Hepatocyte (in vitro differentiated cells): ENCODE measurements around the gene BOD1. TPM values are rescaled to one million over a fixed set of nuclear protein-coding genes. Genes with fewer than 3 reads are reported as not detected.

Experiments
- DNase-seq: peaks from one replicate; pipeline ENCODE4 v3.0.0-alpha.2; 2016; ENCODE audit warnings: low spot score
- H2AFZ ChIP-seq: fragments of 200-600 bp; sonication (generic); 2 replicates; pipeline ENCODE4 v1.6.0; 2016; ENCODE audit warnings: antibody characterized with exemption, mild to moderate bottlenecking
- H3K27ac ChIP-seq: fragments of 200-600 bp; sonication (generic); 2 replicates; pipeline ENCODE4 v1.5.1; 2016; ENCODE audit warnings: mild to moderate bottlenecking
- H3K27me3 ChIP-seq: fragments of 200-600 bp; sonication (generic); 2 replicates; pipeline ENCODE4 v1.6.1; 2016
- H3K36me3 ChIP-seq: fragments of 200-600 bp; sonication (generic); replicated peaks from 2 replicates; pipeline ENCODE4 v1.5.1; 2016; ENCODE audit warnings: low read depth; ENCODE audit not compliant: insufficient read depth
- H3K4me1 ChIP-seq: fragments of 200-600 bp; sonication (generic); 2 replicates; pipeline ENCODE4 v1.5.1; 2016; ENCODE audit warnings: mild to moderate bottlenecking, moderate library complexity; ENCODE audit not compliant: insufficient read depth
- H3K4me2 ChIP-seq: fragments of 200-600 bp; sonication (generic); 2 replicates; pipeline ENCODE4 v1.6.0; 2016
- H3K4me3 ChIP-seq: fragments of 200-600 bp; sonication (generic); 2 replicates; pipeline ENCODE4 v1.5.1; 2016; ENCODE audit warnings: mild to moderate bottlenecking
- H3K79me2 ChIP-seq: fragments of 200-600 bp; sonication (generic); 2 replicates; pipeline ENCODE4 v1.6.0; 2017; ENCODE audit warnings: mild to moderate bottlenecking
- H3K9me2 ChIP-seq: fragments of 200-600 bp; sonication (generic); replicated peaks from 2 replicates; pipeline ENCODE4 v1.6.0; 2017; ENCODE audit warnings: mild to moderate bottlenecking; ENCODE audit not compliant: insufficient read depth
- H3K9me3 ChIP-seq: fragments of 200-600 bp; sonication (generic); 2 replicates; pipeline ENCODE4 v1.5.1; 2016; ENCODE audit warnings: low read depth, mild to moderate bottlenecking
- H4K20me1 ChIP-seq: fragments of 200-600 bp; sonication (generic); 2 replicates; pipeline ENCODE4 v1.6.0; 2016; ENCODE audit warnings: mild to moderate bottlenecking; ENCODE audit not compliant: insufficient read depth, poor library complexity, severe bottlenecking
- EZH2 ChIP-seq: fragments of 200-600 bp; sonication (generic); IDR thresholded peaks from 2 replicates; pipeline ENCODE4 v1.6.1; 2016; ENCODE audit warnings: antibody characterized with exemption, mild to moderate bottlenecking, borderline replicate concordance
- EZH2phosphoT487 ChIP-seq: fragments of 200-600 bp; sonication (generic); IDR thresholded peaks from one replicate; pipeline ENCODE4 v1.6.1; 2018; ENCODE audit warnings: antibody characterized with exemption, mild to moderate bottlenecking, low read depth, moderate library complexity; ENCODE audit not compliant: unreplicated experiment, severe bottlenecking
- WGBS: methylation state at CpG from one replicate; pipeline ENCODE4 v1.1.6; 2016; ENCODE audit warnings: low lambda C conversion rate; ENCODE audit errors: missing lambda C conversion rate; 5-methylcytosine and 5-hydroxymethylcytosine counted together
- polyA plus RNA-seq: library from polyadenylated mRNA; unstranded; fragments of >200 nt; fragmentation: Nextera tagmentation; extraction: Ambion mirVana; gene quantifications from 2 replicates; pipeline ENCODE4 v1.2.1, GENCODE V29; 2016
- total RNA-seq: library from RNA; depleted of rRNA; stranded (reverse); fragments of >200 nt; gene quantifications from 2 replicates; pipeline ENCODE4 v1.2.3, GENCODE V29; 2014
- TF ChIP-seq, protein P1 (sequence below): fragments of 200-600 bp; sonication (generic); IDR thresholded peaks from 2 replicates; pipeline ENCODE4 v1.5.1; 2016; ENCODE audit warnings: antibody characterized with exemption, mild to moderate bottlenecking; ENCODE audit not compliant: poor library complexity

BOD1 gene
- total and polyA plus RNA-seq, 2 experiments from 2014 or later: 68.9 to 76.3 TPM

DNA sequence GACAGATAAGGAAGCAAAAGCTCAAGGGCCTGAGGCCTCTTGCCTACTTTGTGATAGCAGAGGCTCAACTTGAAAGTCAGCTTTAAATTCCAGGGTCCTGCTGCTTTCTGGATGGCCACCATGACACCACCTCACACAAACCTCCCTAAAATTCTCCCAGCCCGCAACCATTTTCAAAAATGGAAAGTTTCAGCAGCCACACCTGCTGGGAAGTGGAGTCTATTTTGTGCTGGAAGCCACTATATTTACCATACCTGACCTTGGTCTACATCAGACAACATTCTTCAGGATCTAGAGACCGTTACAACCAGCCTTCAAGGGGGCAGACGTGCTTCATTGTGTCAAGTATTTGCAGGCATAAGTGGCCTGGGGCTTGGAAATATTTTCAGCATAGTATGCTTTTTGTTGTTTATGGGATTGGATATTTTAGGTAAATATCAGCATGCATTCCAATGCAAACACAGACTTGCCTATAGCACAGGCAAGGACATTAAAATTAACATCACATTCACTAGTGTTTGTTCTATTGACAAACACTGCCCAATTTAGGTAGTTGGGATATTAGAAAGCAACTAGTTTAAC, 50.9 kb downstream of the BOD1 start:
- Histone ChIP-seq H3K4me1 (no peaks in the 10 kb centered on the region), H2AFZ (no peak overlapping the region), H3K9me2 (no peaks in the 10 kb centered on the region), H3K27me3 (no peaks in the 10 kb centered on the region), H3K4me2 (no peak overlapping the region), H4K20me1 (no peaks in the 10 kb centered on the region), H3K27ac (no peak overlapping the region), H3K79me2 (no peaks in the 10 kb centered on the region), H3K36me3 (no peaks in the 10 kb centered on the region), H3K9me3 (no peaks in the 10 kb centered on the region), H3K4me3 (no peak overlapping the region)
- TF ChIP-seq EZH2phosphoT487 (no peak), EZH2 (no peak)
- TF ChIP-seq, protein P1, sequence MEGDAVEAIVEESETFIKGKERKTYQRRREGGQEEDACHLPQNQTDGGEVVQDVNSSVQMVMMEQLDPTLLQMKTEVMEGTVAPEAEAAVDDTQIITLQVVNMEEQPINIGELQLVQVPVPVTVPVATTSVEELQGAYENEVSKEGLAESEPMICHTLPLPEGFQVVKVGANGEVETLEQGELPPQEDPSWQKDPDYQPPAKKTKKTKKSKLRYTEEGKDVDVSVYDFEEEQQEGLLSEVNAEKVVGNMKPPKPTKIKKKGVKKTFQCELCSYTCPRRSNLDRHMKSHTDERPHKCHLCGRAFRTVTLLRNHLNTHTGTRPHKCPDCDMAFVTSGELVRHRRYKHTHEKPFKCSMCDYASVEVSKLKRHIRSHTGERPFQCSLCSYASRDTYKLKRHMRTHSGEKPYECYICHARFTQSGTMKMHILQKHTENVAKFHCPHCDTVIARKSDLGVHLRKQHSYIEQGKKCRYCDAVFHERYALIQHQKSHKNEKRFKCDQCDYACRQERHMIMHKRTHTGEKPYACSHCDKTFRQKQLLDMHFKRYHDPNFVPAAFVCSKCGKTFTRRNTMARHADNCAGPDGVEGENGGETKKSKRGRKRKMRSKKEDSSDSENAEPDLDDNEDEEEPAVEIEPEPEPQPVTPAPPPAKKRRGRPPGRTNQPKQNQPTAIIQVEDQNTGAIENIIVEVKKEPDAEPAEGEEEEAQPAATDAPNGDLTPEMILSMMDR: no peak
- 67% methylated on average over 3 of the region's 3 CpGs for WGBS
- no peak for DNase-seq

DNA sequence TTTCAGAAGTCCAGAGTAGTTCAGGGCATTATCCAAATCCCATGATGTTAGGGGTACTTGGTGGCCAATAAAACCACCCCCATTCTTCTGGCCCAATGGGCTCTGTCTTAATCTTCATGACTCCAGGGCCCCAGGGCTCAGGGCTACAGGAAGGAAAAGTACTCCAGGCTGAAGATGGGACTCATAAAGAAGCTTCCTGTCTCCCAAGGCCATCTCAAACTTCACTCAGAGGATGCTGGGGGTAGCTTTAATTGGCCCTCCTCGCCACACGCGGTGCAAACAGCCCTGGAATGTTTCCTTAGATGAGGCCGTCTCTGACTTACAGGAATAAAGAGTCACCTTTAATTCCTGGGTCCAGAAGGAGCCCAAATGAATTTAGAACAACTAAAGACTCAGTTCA, 52.3 kb downstream of the BOD1 start:
- Histone ChIP-seq H3K9me3 (no peaks in the 10 kb centered on the region), H2AFZ (no peak overlapping the region), H4K20me1 (no peaks in the 10 kb centered on the region), H3K9me2 (no peaks in the 10 kb centered on the region), H3K4me1 (no peaks in the 10 kb centered on the region), H3K4me3 (no peak overlapping the region), H3K36me3 (no peaks in the 10 kb centered on the region), H3K27me3 (no peaks in the 10 kb centered on the region), H3K4me2 (no peak overlapping the region), H3K27ac (no peak overlapping the region), H3K79me2 (no peaks in the 10 kb centered on the region)
- TF ChIP-seq EZH2phosphoT487 (no peak), EZH2 (no peak)
- TF ChIP-seq, protein P1: no peak
- DNase-seq: no peak
- WGBS: 69% methylated on average over 4 of the region's 4 CpGs

DNA sequence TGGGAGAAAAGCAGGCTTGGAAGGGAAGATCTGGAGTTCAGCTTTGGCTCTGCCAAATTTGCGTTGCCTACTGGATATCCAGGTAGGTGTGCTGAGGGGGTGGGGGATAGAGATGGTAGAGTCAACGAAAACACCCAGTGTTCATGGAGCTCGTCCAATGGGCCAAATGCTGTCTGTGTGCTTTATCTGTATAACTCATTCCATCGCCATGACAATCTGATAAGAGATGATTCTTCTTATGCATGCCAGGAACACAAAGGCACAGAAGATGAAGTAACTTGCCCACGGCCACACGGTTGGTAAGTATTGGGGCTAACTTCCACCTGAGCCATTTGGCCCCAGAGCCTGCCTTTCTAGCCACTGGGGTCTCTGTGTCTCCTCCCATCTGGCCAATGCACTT, 53.2 kb downstream of the BOD1 start:
- 85% methylated on average over 6 of the region's 6 CpGs for WGBS
- no peak overlapping the region for H3K4me3 ChIP-seq
- no peaks in the 10 kb centered on the region for H3K36me3 ChIP-seq
- H3K4me2 ChIP-seq: no peak overlapping the region
- no peaks in the 10 kb centered on the region for H3K4me1 ChIP-seq
- no peaks in the 10 kb centered on the region for H3K79me2 ChIP-seq
- no peak for DNase-seq
- no peaks in the 10 kb centered on the region for H4K20me1 ChIP-seq
- H3K9me2 ChIP-seq: no peaks in the 10 kb centered on the region
- no peaks in the 10 kb centered on the region for H3K27me3 ChIP-seq
- no peak overlapping the region for H3K27ac ChIP-seq
- no peak overlapping the region for H2AFZ ChIP-seq
- no peak for TF ChIP-seq EZH2phosphoT487
- no peak for TF ChIP-seq EZH2
- no peaks in the 10 kb centered on the region for H3K9me3 ChIP-seq

DNA sequence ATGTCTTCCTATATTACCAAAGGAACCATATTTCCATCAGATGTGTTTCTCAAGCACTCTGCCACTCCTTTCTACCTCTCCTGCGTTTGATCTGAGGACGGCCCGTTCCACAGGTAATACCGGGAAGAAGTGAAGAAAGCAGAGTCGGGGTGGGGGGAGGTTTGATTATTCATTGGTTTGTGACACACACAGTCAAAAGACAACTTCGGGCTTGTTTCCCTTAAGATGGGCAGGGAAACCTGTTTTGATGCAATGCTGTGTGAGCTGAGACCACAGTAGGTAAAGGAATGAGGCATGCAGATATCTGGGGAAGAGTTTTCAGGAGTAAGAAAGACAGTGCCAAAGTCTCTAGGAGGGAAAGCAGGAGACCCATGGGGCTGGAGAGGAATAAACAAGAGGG, 54.0 kb downstream of the BOD1 start:
- no peaks in the 10 kb centered on the region for H3K27me3 ChIP-seq
- H3K4me2 ChIP-seq: no peak overlapping the region
- WGBS: 89% methylated on average over 6 of the region's 6 CpGs
- no peaks in the 10 kb centered on the region for H3K36me3 ChIP-seq
- H4K20me1 ChIP-seq: no peaks in the 10 kb centered on the region
- H3K27ac ChIP-seq: no peak overlapping the region
- peaks cover 3% of the 10 kb centered on the region for H3K4me1 ChIP-seq
- TF ChIP-seq, protein P1: no peak
- TF ChIP-seq EZH2 (no peak), EZH2phosphoT487 (no peak)
- no peak overlapping the region for H2AFZ ChIP-seq
- no peaks in the 10 kb centered on the region for H3K9me2 ChIP-seq
- no peak overlapping the region for H3K4me3 ChIP-seq
- DNase-seq: no peak
- no peaks in the 10 kb centered on the region for H3K79me2 ChIP-seq
- no peaks in the 10 kb centered on the region for H3K9me3 ChIP-seq
